Right renal pelvis (tissue), 4 donors: ENCODE results near the gene TMEM37. TPM values are rescaled to one million over a fixed set of nuclear protein-coding genes. Genes with fewer than 3 reads are reported as not detected.

Source experiments
- DNase-seq, 4 donors: peaks; one replicate each; pipeline ENCODE4 v3.0.0-alpha.2; 2013; ENCODE audit warnings: low read depth in 4 of 4, low spot score in 3 of 4, missing footprints in 1 of 4
- polyA plus RNA-seq, 4 donors: library from polyadenylated mRNA; unstranded; fragments of 120-200 nt; gene quantifications; one replicate each; pipeline ENCODE4 v1.2.1, GENCODE V29; 2013; ENCODE audit not compliant: insufficient read length in 4 of 4

TMEM37 gene
- polyA plus RNA-seq, 4 donors = 46.3 to 73.2 (median 59.9) TPM

DNA sequence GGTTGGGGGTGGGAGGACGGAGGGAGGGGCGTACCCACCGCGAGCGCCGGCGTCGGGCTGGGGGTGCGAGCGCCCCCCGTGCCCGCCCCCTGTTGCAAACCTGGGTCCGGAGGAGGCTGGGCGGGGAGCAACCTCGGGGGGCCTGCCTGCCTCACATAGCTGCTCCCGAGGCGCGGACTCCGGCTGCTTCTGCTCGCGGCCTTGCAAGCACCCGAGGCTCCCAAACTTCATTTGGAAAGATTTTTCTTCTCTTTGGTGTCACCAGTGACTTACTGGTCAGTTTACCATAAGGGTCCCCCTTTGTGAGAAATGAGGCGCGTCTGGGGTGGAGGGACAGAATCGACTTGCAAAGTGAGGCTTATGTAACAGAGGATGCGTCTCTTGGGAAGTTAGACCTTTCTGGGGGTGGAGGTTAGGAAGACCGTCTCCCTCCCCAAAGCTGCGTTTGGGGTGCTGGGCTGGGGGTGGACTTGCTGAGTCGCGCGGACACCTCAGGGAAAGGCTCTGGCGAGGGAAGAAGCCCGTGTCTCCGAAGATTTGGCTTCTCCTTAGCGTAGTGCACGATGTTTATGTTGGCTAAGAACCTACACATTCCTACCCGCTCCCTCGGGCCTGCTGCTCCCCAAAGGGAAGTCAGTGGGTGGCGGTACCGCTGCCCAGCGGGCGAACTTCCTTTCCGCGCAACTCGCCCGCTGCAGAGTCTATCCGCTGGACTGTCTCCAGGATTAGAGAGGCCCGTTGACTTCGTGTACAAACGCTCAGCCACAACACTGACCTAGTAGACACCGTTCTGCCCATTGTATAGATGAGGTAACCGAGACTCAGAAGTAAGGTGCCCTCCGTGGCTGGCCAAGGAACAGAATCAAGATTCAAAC lies 559 bp downstream of the TMEM37 start:
- no peak for DNase-seq

DNA sequence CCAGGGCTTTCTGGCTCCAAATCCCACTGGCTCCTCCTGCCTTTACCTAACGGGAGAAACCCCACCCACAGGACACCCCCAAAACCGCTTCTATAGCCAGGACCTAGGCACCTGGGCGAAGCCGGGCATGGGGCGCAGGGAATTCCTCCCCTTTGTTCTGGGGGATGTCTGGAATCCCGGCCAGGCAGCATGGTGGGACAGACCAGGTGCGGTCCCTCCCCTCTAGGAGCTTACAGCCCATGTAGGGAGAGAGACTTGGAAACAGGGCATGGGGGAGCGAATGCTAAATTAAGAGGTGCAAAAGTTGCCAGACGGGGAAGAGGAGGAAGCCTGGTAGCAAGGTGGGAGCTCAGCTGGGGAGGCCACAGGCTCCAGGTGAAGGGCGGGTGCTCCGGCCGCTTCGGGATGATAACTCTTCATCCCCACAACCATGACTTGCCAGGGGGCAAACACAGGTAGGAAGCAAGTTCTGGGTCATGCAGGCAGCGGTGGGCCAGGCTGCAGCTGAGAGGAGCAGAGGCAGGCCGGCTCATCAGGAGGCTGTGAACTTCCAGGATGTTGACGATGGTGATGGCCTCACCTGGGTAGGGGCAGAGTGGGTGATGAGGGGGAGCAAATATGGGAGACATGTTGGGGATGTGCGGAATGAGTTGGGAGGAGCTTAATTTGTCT lies 1.3 kb downstream of the TMEM37 start:
- no peak for DNase-seq

DNA sequence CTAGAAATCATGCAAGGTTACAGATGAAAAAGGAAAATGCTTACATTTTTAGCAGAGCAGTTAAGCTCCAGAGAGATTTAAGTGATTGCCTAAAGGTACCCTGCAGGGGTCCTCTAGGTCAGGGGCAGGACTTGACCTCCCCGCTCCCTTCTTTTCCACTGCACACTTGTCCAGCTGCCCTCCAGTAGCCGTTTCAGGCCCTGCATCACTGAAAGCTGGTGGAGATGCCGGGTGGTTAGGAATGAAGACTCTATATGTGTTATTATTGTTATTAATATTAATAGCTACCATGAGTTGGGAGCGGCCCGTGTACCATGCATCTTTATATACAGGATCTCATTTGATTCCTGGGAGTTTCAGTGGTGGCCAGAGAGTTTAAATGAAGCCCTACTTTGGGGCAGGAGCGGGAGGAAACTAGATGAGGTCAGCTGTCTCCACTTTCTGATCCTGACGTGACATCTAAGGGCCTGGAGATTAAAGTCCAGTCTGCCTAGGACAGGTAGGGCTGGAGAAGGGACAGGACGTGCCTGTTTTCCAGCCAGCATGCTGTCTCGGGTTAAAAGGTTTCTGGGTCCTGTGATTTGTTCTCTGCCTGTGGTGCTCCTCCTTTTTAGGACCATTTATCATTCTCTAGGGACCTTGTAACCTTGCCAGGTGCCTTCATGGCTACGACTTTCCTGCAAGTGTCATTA lies 2.1 kb downstream of the TMEM37 start:
- DNase-seq = no peak

DNA sequence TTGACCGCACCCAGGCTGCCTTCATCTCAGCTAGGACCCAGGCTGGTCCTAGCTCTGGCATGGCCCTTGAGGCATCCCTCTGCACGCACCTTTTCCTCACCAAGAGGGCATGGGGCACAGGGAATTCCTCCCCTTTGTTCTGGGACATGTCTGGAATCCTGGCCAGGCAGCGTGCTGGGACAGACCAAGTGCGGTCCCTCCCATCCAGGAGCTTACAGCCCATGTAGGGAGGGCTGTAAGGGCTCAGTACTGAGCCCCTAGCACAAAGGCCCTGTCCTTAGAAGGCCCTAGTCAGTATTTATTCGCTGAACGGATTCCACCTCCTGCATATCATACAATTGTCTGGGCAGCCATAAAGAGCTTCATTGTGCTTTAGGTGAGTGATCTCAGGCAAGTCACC lies 3.0 kb downstream of the TMEM37 start:
- no peak for DNase-seq

DNA sequence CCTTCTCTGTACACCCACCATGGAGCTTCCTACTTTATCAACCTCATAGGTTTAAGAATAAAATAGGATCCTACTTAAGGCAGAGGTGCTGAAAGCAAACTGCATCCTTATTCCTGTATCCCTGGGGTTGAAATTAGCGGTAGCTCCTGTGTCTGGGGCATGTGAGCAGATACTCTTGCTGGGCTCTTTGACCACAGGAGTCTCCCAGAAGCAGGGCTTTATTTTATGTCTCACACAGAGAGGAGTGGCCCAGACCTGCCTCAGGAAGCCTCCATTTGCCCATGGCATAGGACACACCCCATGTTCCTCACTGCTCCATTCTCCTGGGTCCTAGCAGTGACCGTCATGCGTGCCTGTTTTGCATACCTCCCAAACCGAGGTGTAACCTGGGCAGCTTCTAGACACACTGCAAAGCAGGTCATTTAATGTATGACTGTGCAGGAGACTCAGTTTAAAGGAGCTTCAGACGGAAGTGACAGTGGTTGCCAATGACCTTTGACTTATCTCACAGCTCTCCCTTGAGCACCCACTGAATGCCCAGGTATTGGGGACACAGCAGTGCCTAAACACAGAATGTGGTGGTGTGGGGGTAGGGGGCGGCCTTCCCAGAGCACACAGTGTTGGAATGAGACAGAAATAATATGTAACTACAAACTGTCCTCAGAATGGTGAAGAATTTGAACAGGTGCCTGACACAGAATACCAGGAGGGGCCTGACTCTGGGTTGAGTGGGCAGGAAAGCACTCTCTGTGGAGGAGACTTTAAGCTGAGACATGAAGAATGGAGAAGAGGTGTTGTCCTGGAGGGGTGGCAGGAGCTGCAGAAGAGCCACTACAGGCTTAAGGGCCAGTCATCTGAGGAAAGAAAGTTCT lies 3.7 kb downstream of the TMEM37 start:
- DNase-seq = no peak

DNA sequence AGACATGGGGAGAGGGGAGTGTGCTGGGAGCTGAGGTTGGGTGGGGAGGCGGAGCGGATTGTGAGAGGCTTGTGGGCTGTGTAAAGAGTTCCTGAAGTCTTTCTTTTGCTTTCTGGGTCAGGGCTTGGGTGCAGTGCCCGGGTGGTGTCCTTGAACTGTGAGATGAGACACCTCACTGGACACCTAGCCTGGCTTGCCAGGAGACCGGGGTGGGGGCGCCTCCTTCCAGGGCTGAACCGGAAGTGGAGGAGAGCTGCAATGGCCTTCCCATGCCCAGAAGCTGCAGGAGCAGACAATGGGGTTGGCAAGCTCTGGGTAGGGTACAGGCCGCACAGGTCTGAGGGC lies 4.3 kb downstream of the TMEM37 start:
- no peak for DNase-seq

DNA sequence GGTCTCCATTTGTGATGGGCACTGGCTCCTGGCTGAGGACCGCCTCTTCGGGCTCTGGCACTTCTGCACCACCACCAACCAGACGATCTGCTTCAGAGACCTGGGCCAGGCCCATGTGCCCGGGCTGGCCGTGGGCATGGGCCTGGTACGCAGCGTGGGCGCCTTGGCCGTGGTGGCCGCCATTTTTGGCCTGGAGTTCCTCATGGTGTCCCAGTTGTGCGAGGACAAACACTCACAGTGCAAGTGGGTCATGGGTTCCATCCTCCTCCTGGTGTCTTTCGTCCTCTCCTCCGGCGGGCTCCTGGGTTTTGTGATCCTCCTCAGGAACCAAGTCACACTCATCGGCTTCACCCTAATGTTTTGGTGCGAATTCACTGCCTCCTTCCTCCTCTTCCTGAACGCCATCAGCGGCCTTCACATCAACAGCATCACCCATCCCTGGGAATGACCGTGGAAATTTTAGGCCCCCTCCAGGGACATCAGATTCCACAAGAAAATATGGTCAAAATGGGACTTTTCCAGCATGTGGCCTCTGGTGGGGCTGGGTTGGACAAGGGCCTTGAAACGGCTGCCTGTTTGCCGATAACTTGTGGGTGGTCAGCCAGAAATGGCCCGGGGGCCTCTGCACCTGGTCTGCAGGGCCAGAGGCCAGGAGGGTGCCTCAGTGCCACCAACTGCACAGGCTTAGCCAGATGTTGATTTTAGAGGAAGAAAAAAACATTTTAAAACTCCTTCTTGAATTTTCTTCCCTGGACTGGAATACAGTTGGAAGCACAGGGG lies 5.5 kb downstream of the TMEM37 start:
- DNase-seq = no peak

DNA sequence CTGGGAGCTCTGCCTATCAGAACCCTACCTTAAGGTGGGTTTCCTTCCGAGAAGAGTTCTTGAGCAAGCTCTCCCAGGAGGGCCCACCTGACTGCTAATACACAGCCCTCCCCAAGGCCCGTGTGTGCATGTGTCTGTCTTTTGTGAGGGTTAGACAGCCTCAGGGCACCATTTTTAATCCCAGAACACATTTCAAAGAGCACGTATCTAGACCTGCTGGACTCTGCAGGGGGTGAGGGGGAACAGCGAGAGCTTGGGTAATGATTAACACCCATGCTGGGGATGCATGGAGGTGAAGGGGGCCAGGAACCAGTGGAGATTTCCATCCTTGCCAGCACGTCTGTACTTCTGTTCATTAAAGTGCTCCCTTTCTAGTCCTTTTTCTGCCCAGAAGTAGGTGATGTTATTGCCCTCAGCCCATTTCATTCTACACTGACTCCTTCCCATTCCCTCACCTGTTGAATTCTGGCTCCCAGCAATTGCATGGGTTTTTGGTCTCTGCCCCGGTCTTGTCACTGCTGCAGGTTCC lies 6.5 kb downstream of the TMEM37 start:
- DNase-seq = no peak

DNA sequence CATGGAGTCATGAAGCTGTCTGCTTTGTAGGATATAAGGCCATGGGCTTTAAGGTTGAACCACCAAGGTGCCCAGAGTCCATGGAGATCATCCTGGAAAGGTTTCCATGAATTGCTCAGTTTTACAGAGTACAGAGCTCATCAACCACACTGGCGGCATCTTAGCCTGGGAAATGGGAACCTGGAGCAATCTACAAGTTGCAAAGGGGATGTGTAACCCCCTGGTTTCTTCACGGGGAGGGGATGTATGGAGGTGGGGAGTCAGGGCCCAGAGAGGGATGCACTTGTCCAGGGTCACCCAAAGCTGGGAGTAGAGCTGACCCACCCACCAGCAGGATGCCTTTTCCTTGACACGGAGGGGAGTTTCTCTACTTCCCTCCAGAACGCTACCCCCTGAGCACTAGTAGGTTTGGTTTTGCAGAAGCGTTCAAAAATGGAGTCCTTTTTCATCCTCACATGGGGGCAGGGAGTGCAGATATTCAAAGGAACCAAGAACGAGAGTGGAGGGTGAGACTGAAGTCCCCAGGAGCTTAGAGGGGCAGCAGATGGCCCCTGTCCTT lies 7.2 kb downstream of the TMEM37 start:
- no peak for DNase-seq

DNA sequence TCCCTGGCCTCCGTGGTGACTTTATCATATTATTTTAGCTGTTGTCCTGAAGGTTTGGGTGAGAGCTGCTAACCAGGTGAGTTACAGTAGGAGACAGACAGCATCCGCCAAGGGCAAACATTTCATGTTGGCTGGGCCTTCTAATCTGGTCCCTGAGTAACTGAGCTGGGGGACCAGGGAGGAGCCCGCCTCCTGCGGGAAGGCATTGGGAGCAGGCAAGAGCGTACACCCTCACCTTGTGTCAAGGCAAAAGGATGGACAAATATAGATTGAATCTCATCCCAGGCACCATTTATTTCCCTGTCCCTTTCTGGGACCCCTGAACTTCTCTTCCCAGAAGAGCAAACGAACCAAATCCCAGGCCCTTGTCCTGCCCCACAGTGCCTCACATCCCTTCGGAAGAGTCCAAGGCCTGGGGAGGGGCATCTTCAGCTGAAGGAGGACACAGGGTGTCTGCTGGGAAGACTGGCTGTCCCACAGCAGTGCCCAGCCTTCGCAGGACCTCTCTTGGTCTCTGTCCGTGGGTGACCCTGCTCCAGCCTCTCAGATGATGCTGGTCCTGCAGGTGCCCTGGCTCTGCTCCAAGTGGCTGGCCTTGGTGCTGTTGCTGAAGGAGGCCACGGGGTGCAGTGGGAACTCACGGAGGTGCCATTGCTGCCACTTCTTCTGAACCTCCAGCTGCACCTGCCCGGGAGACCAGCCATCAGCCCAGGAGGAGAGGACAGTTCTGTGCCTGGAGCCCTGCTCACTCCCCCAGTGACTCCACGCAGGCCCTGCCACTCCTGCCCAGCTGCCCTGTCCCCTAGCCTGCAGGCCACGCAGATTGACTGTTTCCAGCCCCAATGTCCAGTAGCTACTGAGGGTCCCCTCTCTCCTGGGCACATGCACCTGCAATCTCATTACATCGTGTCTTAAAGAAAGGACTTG lies 8.2 kb downstream of the TMEM37 start:
- DNase-seq = no peak

DNA sequence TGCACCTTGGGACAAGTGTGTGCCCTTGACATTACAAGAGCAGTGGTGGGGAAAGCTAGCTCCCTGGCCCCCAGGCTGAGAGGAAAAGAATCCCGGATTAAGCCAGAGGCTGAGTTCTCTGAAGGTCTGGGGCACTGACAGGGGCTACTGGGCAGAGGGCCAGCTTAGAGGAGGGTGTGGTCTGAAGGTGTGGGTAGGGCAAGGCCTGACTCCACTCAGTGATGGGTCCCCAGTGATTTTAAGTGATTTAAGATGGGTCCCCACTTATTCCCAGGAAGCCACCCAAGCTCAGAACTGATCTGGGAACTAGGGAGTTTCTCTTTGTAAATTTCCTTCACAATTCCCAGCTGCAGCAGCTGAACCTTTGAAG lies 8.8 kb downstream of the TMEM37 start:
- no peak for DNase-seq

DNA sequence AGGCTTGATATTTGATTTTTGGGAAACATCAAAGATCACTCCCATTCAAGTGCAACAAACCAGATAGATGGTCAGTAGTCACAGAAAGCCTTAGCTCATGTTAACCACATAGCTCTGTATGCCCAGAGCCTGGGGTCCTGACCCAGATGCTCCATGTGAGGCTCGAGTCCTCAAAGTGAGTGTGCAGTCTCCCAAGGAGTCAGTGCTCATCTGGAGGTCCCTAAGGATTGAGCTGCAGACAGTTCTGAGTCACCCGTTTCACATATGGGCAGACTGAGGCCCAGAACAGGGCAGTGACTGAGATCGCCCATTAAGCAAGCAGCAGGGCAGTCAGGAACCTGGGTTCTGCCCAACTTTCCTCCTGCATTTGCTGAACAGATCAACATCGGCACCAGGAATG lies 9.2 kb downstream of the TMEM37 start:
- DNase-seq = no peak

DNA sequence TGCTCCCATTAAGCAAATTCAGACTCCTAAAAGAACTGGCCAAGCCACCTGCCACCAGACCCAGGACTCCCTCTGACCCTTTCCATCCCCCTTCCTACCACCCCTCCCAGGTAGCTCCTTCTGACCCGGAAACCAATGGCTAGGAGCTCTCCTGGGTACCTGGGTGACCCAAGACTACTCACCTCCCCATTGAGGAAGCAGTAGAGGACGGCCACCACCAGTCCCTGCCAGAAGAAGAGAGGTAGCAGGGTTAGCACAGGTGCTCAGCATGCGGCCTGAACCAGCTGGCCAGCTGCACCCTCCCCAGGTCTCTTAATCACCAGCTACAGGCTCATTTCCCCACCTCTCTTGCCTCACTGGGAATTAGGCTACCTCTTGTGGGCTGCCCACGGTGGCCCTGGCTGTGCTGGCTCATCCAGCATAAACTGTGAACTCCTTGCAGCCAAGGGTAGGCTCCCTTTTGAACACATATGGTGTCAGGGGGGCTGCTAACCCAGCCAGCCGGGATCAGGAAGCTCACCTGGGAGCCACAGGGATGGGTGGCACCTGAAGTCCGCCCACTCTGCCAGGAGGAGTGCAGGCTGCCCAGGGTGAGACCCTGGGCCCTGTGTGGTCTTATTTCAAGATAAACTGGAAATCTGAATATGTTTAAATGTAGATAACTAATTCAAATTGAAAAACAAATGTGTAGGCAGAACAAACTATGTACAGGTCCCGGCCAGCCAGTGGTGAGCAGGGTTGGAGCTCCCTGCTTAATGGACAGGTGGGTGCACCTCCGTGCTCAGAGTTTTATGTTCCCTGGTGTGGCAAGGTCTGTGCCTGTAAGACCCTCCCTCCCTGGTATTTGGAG lies 9.9 kb downstream of the TMEM37 start:
- DNase-seq = no peak

DNA sequence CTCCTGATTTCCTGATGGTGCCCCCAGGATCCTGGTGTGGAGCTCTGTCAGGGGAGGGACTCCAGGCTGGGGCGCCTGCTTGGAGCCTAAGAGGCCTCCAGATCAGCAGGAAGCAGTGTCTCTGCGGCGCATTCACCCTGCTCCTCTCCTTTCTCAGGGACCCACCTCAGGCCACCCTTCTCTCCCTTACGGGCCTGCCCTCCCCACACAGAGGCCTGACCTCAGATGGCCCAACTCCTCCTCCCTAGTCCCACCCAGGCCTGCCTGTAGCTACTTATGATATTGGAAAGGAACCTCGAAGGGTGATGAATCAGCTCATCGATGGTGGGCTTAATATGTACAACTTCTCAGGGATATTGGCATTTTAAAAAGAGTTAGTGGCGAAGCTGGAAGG lies 10.6 kb downstream of the TMEM37 start:
- DNase-seq = no peak

DNA sequence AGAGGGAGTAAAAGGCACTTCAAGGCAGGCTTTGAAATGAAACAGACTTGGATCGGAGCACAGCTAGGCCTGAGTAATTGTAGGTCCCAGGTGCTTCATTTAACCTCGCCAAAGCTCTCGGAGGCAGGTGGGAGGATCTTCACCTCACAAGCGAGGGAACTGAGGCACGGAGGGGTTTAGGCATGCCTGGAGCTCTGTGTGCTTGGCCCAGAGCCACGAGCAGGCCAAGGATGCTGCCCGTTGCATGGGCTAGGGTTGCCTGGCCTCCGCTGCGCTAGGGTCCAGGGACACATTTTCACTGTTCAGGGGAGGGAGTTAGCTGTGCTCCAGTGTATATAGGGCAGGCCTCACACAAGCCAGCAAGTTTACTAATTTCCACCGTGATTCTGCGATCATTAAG lies 11.2 kb downstream of the TMEM37 start:
- DNase-seq = no peak

DNA sequence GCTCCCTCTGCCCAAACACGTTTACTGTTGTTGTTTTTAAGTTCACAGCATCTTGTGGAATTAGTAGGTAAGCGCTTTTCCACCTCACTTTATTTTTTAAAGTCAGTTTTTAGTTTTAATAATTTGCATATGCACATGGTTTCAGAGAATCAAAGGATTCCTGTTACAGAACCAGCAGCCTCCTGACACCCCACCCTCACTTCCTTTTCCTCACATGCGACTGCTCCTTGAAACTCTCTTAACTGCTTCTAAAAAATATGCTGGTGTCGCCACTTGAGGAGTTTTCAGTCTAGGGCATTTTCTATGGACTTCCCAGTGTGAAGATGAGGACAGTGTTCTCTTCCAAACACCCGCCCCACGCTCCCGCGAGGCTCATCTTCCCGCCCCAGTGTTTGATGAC lies 14.4 kb downstream of the TMEM37 start:
- DNase-seq = no peak

DNA sequence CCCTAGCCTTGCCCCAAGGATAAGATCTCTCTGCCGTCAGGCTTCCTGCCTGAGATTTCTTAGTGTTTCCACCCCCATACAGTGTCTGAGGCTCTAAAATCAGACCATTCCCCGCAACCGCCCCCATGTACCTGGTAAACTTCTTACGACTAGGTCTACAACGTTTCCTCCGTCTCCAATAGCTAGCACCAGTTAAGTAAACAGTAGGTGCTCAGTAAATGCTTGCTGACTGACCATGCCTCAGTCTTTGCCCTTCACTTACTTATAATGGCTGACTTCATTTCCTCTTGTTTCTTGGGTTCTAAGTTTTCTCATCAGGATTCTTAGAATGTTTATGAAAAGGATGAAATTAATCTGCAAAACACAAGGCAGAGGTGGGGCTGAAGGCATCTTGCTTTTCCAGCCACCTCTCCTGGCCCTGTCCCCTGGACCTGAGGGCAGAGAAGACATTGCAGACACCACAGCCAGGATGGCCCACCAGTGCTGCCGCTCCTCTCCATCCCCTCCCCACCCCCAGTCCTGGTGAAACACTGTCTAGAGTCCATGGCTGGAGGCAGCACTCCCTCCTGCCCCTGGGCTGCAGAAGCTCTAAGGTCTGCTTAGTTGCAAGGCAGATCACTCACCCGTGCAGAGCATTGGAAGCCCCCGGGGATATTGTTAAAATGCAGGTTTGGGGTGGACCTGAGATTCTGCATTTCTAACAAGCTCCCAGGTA lies 16.9 kb downstream of the TMEM37 start:
- no peak for DNase-seq
